ENCODE results near the gene SPATA32.
A peak's percentile ranks its signal among the peaks of the same experiment; 100 is the strongest.

SPATA32 gene

GRCh38 chr17:45222014-45222288, 39.9 kb downstream of the SPATA32 start:
- TF ChIP-seq ZFX (IDR thresholded peaks at IDR 0.05) = no peak
- TF ChIP-seq, protein P1, sequence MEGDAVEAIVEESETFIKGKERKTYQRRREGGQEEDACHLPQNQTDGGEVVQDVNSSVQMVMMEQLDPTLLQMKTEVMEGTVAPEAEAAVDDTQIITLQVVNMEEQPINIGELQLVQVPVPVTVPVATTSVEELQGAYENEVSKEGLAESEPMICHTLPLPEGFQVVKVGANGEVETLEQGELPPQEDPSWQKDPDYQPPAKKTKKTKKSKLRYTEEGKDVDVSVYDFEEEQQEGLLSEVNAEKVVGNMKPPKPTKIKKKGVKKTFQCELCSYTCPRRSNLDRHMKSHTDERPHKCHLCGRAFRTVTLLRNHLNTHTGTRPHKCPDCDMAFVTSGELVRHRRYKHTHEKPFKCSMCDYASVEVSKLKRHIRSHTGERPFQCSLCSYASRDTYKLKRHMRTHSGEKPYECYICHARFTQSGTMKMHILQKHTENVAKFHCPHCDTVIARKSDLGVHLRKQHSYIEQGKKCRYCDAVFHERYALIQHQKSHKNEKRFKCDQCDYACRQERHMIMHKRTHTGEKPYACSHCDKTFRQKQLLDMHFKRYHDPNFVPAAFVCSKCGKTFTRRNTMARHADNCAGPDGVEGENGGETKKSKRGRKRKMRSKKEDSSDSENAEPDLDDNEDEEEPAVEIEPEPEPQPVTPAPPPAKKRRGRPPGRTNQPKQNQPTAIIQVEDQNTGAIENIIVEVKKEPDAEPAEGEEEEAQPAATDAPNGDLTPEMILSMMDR (conservative IDR thresholded peaks at IDR 0.05) = no peak
- H3K27ac ChIP-seq = no peak overlapping the region

DNA sequence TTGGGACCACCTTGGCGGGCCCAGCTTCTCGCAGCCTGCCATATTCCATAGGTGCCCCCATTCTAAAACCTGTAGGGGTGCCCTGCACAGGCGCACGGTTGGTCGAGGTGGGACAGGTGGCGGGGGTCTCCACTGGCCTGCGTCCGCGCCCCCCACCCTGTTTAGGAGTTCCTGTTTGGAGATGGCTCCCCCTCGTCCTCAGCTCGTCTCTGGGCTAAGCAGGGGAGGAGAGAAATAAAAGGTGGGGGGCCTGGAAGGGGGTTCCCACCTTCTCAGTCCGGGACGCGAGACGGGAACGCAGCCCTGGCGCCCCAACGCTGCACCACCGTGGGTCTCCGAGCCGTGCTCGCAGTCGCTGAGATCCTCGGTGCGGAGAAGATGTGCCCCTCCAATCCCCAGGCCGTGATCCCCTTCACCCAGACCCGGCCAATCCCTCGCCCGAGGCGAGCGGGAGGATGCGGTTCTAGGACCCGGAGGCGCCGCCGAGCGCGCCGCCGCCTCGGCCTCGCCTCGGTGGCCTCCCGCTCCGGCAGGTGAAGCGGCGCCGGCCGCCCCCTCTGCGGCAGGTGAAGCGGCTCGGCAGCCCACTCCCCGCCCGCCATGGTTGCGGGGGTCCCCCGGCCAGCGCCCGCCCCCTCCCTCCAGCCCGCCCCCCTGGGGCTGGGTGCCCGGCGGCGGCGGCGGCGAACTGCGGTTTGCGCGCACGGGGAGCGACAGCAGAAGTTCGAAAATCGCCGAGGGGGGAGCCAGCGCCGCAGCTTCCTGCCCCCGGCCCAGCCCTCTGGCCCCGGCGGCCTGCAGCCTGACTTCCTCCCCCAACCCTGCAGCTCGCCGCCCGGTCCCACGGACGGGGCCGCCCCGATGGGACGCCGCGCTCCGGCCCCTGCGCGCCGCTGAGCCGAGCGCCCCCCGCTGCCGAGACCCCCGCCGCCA, 40.5 kb downstream of the SPATA32 start, which contains the start of gene FMNL1:
TSS of gene FMNL1 (plus strand) at position 805 of the 933 bp plus-strand sequence. CDS start 240 bp downstream, outside the sequence.
- H3K27ac ChIP-seq = no peak within 1 kb of the TSS

GRCh38 chr17:45220079-45220478, 41.8 kb downstream of the SPATA32 start:
- H3K27ac ChIP-seq = no peak overlapping the region
- TF ChIP-seq, protein P1 (conservative IDR thresholded peaks at IDR 0.05) = no peak
- TF ChIP-seq ZFX (IDR thresholded peaks at IDR 0.05) = no peak

More for the DNA sequence above, 40.5 kb downstream of the SPATA32 start, which contains the start of gene FMNL1:
- no peak for TF ChIP-seq ZFX (IDR thresholded peaks at IDR 0.05)
- TF ChIP-seq, protein P1 (conservative IDR thresholded peaks at IDR 0.05) = no peak

- H3K27ac ChIP-seq = no peak overlapping the region
- no peak for TF ChIP-seq ZFX (IDR thresholded peaks at IDR 0.05)
- TF ChIP-seq, protein P1 (conservative IDR thresholded peaks at IDR 0.05) = peak; percentile 93
Observed at GRCh38 chr17:45218895-45219661, 42.8 kb downstream of the SPATA32 start.

All from C4-2B (cell line).